Neural progenitor cell (in vitro differentiated cells): ENCODE data around the gene LDLRAD4.

Experiments used
- EZH2phosphoT487 ChIP-seq: fragments of 200-600 bp; sonication (generic); IDR thresholded peaks from 2 replicates; pipeline ENCODE4 v1.6.1; 2017; ENCODE audit warnings: antibody characterized with exemption
- TF ChIP-seq, protein P1 (sequence below): fragments of 200-600 bp; sonication (generic); IDR thresholded peaks from 2 replicates; pipeline ENCODE4 v1.5.1; 2017; ENCODE audit warnings: antibody characterized with exemption, mild to moderate bottlenecking

DNA sequence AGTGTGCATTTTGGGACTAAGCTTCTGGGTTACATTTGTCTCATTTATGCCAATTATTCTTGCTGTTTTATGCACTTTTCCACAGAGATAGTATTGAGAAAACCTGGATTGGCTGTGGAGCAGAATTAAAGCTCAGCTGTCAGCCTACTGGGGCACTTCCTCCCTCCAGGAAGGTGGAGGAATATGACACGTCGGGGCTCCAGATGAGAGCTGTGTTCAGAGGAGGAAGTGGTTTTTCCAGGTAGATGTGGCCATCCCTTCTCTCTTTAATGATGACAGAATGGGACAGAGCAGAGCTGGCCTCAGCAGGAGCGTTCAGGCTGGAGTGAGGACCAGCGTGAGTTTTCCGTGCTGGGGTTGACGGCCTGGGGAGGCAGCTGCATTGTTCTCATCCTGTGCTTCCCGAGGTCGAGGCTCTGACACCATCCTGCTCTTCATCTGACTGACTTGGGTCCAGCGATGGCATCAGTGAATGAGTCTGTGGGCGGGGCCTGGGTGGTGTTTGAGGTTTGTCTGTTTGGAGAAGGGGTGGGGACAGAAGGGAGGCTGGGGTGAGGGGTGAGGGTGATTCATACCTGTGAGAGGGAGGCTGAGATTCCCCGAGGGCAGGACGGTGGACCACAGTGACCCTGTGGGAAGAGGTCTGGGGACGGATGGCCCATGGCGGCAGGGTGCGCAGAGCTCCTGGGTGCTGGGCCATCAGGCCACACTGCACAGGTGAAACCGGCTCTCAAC is 207.0 kb downstream of the LDLRAD4 start:
- TF ChIP-seq, protein P1, sequence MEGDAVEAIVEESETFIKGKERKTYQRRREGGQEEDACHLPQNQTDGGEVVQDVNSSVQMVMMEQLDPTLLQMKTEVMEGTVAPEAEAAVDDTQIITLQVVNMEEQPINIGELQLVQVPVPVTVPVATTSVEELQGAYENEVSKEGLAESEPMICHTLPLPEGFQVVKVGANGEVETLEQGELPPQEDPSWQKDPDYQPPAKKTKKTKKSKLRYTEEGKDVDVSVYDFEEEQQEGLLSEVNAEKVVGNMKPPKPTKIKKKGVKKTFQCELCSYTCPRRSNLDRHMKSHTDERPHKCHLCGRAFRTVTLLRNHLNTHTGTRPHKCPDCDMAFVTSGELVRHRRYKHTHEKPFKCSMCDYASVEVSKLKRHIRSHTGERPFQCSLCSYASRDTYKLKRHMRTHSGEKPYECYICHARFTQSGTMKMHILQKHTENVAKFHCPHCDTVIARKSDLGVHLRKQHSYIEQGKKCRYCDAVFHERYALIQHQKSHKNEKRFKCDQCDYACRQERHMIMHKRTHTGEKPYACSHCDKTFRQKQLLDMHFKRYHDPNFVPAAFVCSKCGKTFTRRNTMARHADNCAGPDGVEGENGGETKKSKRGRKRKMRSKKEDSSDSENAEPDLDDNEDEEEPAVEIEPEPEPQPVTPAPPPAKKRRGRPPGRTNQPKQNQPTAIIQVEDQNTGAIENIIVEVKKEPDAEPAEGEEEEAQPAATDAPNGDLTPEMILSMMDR = no peak
- TF ChIP-seq EZH2phosphoT487 = no peak
